ENCODE measurements around the gene MAP4K3.

DNA sequence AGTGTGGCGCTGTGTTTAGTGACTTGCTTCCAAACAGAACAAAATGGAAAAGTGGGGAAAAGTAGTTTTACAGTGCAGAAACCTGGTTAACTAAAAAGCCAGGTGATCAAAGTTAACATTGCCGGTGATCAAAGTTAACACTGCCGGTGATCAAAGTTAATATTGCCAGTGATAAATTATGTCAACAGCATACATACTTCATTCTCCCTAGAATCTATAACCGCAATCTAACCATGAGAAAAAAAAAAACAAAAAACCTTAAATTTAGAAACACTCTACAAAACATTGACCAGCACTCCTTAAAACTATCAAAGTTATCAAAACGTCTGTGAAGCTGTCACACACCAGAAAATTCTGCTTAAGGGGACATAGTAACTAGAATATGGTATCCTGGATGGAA is 18.6 kb downstream of the MAP4K3 start:
- TF ChIP-seq, protein P1, sequence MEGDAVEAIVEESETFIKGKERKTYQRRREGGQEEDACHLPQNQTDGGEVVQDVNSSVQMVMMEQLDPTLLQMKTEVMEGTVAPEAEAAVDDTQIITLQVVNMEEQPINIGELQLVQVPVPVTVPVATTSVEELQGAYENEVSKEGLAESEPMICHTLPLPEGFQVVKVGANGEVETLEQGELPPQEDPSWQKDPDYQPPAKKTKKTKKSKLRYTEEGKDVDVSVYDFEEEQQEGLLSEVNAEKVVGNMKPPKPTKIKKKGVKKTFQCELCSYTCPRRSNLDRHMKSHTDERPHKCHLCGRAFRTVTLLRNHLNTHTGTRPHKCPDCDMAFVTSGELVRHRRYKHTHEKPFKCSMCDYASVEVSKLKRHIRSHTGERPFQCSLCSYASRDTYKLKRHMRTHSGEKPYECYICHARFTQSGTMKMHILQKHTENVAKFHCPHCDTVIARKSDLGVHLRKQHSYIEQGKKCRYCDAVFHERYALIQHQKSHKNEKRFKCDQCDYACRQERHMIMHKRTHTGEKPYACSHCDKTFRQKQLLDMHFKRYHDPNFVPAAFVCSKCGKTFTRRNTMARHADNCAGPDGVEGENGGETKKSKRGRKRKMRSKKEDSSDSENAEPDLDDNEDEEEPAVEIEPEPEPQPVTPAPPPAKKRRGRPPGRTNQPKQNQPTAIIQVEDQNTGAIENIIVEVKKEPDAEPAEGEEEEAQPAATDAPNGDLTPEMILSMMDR (IDR thresholded peaks at IDR 0.05), result no peak
- no peak for TF ChIP-seq EZH2 (IDR thresholded peaks at IDR 0.05; ENCODE audit: borderline replicate concordance, insufficient read depth, low read depth, low read length, poor library complexity, severe bottlenecking)

Data from B cell (primary cell).